ENCODE results near the gene FAM117B. TPM values are rescaled to one million over a fixed set of nuclear protein-coding genes. Genes with fewer than 3 reads are reported as not detected.

The FAM117B gene
- total RNA-seq, 4 donors from 2014 or later, result 3.6 to 9.7 (median 4.6) TPM

DNA sequence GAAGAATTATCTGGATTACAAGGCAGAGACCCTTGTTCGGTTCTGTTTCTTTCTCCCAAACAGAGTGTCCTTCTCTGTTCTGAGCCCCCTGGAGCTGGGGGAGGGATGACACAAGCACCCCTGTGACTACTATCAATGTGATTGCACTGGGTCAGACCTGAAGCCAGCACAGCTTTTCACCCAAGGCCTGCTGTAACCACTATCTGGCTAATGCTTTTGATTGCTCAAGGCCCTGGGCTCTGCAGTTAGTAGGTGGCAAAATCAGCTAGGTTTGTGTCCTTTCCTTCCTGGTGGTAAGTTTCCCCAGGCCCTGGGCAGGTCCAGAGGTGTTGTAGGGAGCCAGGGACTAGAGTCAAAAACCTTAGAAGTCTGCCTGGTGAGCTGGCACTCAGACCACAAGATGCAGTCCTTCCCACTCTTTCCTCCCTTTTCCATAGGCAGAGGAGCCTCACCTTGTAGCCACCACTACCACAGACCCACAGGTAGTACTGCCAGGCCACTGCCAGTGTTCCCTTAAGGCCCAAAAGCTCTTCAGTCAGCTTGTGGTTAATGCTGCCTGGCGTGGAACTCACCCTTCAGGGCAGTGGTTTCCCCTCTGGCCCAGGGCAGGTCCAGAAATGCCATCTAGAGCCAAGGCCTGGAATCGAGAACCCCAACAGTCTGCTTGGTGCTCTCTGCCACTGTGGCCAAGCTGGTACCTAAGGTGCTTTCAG is 83.0 kb downstream of the FAM117B start:
- WGBS, 2 donors (ENCODE audit: low coverage in 1 of 2), result 100% methylated on average over 1 of the region's 3 CpGs
- Histone ChIP-seq H3K4me1 (no peaks in the 10 kb centered on the region), H3K36me3 (no peaks in the 10 kb centered on the region), H3K27ac (no peak overlapping the region), H3K27me3 (no peaks in the 10 kb centered on the region), H3K9me3 (peaks cover 0 to 22% (median 0%) of the 10 kb centered on the region in 3 donors), H3K4me3 (no peak overlapping the region)
- ATAC-seq, result no peak
- no peak for TF ChIP-seq POLR2AphosphoS5 (IDR thresholded peaks at IDR 0.05)
- no peak for TF ChIP-seq POLR2A (IDR thresholded peaks at IDR 0.05)
- no peak for TF ChIP-seq EP300 (IDR thresholded peaks at IDR 0.05)
- TF ChIP-seq, protein P1, sequence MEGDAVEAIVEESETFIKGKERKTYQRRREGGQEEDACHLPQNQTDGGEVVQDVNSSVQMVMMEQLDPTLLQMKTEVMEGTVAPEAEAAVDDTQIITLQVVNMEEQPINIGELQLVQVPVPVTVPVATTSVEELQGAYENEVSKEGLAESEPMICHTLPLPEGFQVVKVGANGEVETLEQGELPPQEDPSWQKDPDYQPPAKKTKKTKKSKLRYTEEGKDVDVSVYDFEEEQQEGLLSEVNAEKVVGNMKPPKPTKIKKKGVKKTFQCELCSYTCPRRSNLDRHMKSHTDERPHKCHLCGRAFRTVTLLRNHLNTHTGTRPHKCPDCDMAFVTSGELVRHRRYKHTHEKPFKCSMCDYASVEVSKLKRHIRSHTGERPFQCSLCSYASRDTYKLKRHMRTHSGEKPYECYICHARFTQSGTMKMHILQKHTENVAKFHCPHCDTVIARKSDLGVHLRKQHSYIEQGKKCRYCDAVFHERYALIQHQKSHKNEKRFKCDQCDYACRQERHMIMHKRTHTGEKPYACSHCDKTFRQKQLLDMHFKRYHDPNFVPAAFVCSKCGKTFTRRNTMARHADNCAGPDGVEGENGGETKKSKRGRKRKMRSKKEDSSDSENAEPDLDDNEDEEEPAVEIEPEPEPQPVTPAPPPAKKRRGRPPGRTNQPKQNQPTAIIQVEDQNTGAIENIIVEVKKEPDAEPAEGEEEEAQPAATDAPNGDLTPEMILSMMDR (IDR thresholded peaks at IDR 0.05), result no peak

DNA sequence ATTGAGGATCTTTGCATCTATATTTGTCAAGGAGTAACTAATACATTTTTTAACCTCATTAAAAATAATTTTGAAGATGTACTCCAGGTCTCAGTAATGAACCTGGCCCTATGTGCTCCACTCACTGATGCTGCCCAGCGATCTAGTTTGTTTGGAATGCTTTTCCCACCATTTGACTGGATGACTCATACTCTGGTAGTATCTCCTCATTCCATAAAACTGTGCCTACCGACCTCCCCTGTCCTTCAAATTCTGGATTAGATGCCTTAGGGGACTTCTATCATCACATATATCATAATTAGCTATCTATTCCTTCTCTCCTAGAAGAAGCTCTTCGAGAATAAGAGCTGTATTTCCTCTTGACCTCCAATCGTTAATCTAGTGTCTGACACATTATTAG is 83.8 kb downstream of the FAM117B start:
- no peaks in the 10 kb centered on the region for H3K4me1 ChIP-seq
- ATAC-seq, result no peak

DNA sequence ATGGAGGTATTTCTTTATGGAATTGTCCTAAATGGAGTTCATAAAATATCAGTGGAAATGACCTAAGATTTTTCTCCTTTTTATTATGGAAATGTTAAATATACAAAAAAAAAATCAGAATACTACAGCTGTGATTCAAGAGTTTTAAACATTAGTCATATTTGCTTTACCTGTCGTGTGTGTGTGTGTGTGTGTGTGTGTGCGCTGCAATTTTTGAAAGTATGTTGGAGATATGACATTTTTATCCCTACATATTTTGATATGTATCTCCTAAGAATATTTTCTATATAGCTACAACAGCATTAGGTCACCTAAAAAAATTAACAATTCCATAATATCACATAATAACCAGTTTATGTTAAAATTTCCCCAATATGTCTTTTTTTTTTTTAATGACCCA is 85.5 kb downstream of the FAM117B start:
- Histone ChIP-seq H3K9me3 (peaks cover 0 to 22% (median 0%) of the 10 kb centered on the region in 3 donors), H3K27ac (no peak overlapping the region), H3K27me3 (no peaks in the 10 kb centered on the region), H3K4me1 (no peaks in the 10 kb centered on the region), H3K4me3 (no peak overlapping the region), H3K36me3 (no peaks in the 10 kb centered on the region)
- 62 to 79% methylated on average over 2 of the region's 2 CpGs for WGBS, 2 donors (ENCODE audit: low coverage in 1 of 2)
- ATAC-seq, result no peak
- TF ChIP-seq, protein P1 (IDR thresholded peaks at IDR 0.05), result no peak
- no peak for TF ChIP-seq EP300 (IDR thresholded peaks at IDR 0.05)

More for the DNA sequence above, 83.8 kb downstream of the FAM117B start:
- 68 to 71% methylated on average over 4 of the region's 4 CpGs for WGBS, 2 donors (ENCODE audit: low coverage in 1 of 2)
- Histone ChIP-seq H3K36me3 (no peaks in the 10 kb centered on the region), H3K27ac (no peak overlapping the region), H3K27me3 (no peaks in the 10 kb centered on the region), H3K9me3 (peaks cover 0 to 22% (median 0%) of the 10 kb centered on the region in 3 donors), H3K4me3 (no peak overlapping the region)
- TF ChIP-seq POLR2AphosphoS5 (IDR thresholded peaks at IDR 0.05), result no peak
- TF ChIP-seq, protein P1 (IDR thresholded peaks at IDR 0.05), result no peak
- no peak for TF ChIP-seq EP300 (IDR thresholded peaks at IDR 0.05)
- TF ChIP-seq POLR2A (IDR thresholded peaks at IDR 0.05), result no peak

DNA sequence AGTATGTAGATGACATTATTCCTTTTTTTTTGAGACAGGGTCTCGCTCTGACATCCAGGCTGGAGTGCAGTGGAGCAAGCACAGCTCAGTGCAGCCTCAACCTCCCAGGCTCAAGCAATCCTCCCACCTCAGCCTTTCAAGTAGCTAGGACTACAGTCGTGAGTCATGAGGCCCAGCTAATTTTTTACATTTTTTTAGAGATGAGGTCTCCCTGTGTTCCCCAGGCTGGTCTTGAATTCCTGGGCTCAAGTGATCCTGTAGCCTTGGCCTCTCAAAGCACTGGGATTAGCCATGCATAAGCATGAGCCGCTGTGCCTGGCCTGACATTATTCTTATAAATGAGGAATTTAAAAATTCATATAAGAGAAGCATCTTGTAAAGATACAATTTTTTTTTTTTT is 86.9 kb downstream of the FAM117B start:
- peaks cover 0 to 4% of the 10 kb centered on the region in 2 donors for H3K36me3 ChIP-seq
- ATAC-seq, result no peak
- 65 to 77% methylated on average over 2 to 3 of the region's 3 CpGs for WGBS, 2 donors (ENCODE audit: low coverage in 1 of 2)

More for the DNA sequence above, 86.9 kb downstream of the FAM117B start:
- H3K27ac ChIP-seq, result no peak overlapping the region
- H3K4me1 ChIP-seq, result no peaks in the 10 kb centered on the region
- H3K27me3 ChIP-seq, result no peaks in the 10 kb centered on the region
- peaks cover 0 to 10% (median 0%) of the 10 kb centered on the region in 3 donors for H3K9me3 ChIP-seq
- TF ChIP-seq POLR2A (IDR thresholded peaks at IDR 0.05) (no peak), POLR2AphosphoS5 (IDR thresholded peaks at IDR 0.05) (no peak), EP300 (IDR thresholded peaks at IDR 0.05) (no peak)
- TF ChIP-seq, protein P1 (IDR thresholded peaks at IDR 0.05), result no peak
- no peak overlapping the region for H3K4me3 ChIP-seq
